A549 (cell line): Measurements from ENCODE around the gene MRPL30.
A peak's percentile ranks its signal among the peaks of the same experiment; 100 is the strongest.

Experiments
- BCL3 ChIP-seq: fragments of >200 bp; sonication (Bioruptor Twin); formaldehyde crosslinking; IDR thresholded peaks from 3 replicates; pipeline ENCODE4 v1.6.1; 2016
- CEBPB ChIP-seq, 2 experiments: fragments of >200 bp in 1 of 2; sonication (Bioruptor Twin) in 1 of 2; formaldehyde crosslinking in 1 of 2; IDR thresholded peaks; 2 replicates each; pipeline ENCODE4 v1.6.1; 2012 to 2016
- CTCF ChIP-seq: fragments of >200 bp; sonication (Bioruptor Twin); formaldehyde crosslinking; IDR thresholded peaks from 3 replicates; pipeline ENCODE4 v1.5.1; 2016
- EP300 ChIP-seq, 2 experiments: fragments of >200 bp; sonication (Bioruptor Twin); formaldehyde crosslinking; IDR thresholded peaks; 2 replicates in 1 of 2; 3 replicates in 1 of 2; pipeline ENCODE4 v1.6.1; 2016 to 2017
- HES2 ChIP-seq: fragments of >200 bp; sonication (Bioruptor Twin); formaldehyde crosslinking; IDR thresholded peaks from 2 replicates; pipeline ENCODE4 v1.6.1; 2016
- MAFK ChIP-seq: fragments of 450-650 bp; IDR thresholded peaks from 2 replicates; pipeline ENCODE4 v1.6.1; 2014; ENCODE audit not compliant: partially characterized antibody
- MAX ChIP-seq: IDR thresholded peaks from 2 replicates; pipeline ENCODE4 v1.6.1; 2012
- MAZ ChIP-seq: fragments of 150-350 bp; IDR thresholded peaks from 2 replicates; pipeline ENCODE4 v1.6.1; 2014; ENCODE audit warnings: antibody characterized with exemption, low read depth, low read length, borderline replicate concordance
- POLR2A ChIP-seq: IDR thresholded peaks from 2 replicates; pipeline ENCODE4 v1.6.1; 2012; ENCODE audit warnings: mild to moderate bottlenecking, low read length
- RAD21 ChIP-seq, 2 experiments: fragments of >200 bp in 1 of 2; sonication (Bioruptor Twin) in 1 of 2; formaldehyde crosslinking in 1 of 2; IDR thresholded peaks in 1 of 2; conservative IDR thresholded peaks in 1 of 2; 2 replicates in 1 of 2; 3 replicates in 1 of 2; pipeline ENCODE4 v1.6.1; 2012 to 2018; ENCODE audit warnings: inconsistent platforms in 1 of 2
- REST ChIP-seq: fragments of 200-600 bp; sonication (generic); IDR thresholded peaks from 2 replicates; pipeline ENCODE4 v1.6.1; 2016; ENCODE audit warnings: antibody characterized with exemption, mild to moderate bottlenecking, moderate library complexity
- TP53 ChIP-seq: fragments of 250-450 bp; sonication (Bioruptor Pico); IDR thresholded peaks from 2 replicates; pipeline ENCODE4 v1.5.0; 2021; ENCODE audit warnings: mild to moderate bottlenecking, moderate library complexity
- ZC3H11A ChIP-seq: fragments of 450-650 bp; IDR thresholded peaks from 2 replicates; pipeline ENCODE4 v1.6.1; 2014; ENCODE audit warnings: antibody characterized with exemption, mild to moderate bottlenecking

- no peak for TF ChIP-seq CTCF
- TF ChIP-seq MAZ, result no peak
- TF ChIP-seq REST, result no peak
- TF ChIP-seq EP300 (IDR thresholded peaks at IDR 0.05), result no peak
- peak; percentile 24 for TF ChIP-seq MAX
- TF ChIP-seq RAD21 (conservative IDR thresholded peaks at IDR 0.05 in 1 of 2, IDR thresholded peaks at IDR 0.05 in 1 of 2), result no peak
- TF ChIP-seq ZC3H11A, result no peak
- no peak for TF ChIP-seq TP53 (CRISPR knock-in tag)
- TF ChIP-seq BCL3, result peak; percentile 62; the same call in 1 of the 3 replicates
- TF ChIP-seq POLR2A, result no peak; the same call in 1 of the 2 replicates
- no peak for TF ChIP-seq HES2
- no peak for TF ChIP-seq MAFK
- TF ChIP-seq CEBPB (IDR thresholded peaks at IDR 0.05), result no peak
These were observed 39.6 kb upstream of the MRPL30 start, which contains the start of gene C2orf15 for GRCh38 chr2:99141110-99142108.
